Measurements from ENCODE around the gene RIMBP3B.
"Not testable (repeated sequence)": the region's sequence is repeated elsewhere in the genome, so short reads cannot be mapped to it uniquely, and the experiment has no call there.

Gene RIMBP3B

DNA sequence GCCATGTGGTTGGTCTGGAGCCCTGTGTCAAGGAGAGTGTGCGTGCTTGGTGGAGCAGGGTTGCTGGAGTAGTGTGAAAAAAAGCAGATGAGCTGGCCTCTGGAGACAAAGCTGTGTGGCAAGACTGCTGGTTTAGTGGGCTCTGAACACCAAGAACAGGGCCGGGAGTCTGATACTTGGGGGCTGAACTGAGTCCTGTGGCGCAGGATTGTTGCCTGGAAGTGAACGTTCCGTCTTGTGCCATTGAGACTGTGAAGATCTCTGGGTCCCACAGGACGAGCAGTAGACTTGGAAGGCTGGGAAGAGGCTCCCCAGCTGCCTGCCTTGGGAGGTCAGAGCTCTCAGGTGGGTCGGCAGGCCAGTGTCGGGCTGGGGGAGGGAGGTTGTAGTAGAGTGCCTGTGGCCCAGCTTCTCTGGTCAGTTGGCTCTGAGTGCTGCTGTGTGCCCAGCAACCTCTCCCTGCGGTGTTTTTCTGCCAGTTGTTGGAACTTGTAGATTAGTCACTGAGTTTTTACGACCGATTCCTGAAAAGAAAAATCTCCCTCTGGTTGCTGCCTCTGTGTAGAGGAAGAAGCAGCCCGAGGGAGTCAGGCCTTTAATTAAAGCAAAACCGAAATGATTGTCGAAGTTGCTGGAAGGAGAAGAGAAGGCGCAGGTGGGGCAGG, 35.6 kb downstream of the RIMBP3B start:
- not testable (repeated sequence) for DNase-seq

GRCh38 chr22:21420180-21420763, 36.7 kb downstream of the RIMBP3B start:
- not testable (repeated sequence) for DNase-seq

DNA sequence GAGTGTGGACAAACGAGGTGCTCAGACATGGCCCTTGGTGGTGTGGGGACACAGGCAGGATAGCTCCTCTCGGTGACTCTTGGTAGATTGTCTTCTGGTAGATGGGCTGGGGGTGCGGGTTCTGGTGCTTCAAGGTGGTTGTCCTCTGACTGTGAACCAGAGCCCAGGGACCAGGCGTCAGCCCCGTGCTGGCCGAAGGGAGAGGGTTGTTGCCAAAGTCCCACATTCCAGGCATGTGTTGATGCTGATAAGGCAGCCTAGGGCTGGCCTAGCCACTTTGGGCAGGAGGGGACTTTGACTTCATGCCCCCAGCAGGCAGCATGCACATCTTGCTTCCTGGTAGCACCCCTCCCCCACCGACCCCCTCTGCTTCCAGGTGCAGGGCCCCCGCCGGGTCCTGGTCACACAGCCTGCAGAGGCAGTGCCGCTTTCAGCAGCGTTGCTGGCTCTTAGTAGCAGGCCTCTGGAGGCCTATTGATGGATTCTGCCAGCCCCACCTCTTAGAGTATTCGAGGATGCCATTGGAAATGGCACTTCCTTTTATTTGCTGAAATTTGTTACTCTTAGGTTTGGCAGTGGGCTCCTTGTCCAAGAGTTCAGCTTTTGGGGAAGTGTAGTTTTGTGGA, 40.6 kb downstream of the RIMBP3B start:
- not testable (repeated sequence) for DNase-seq

GRCh38 chr22:21434378-21435233, 51.1 kb downstream of the RIMBP3B start:
- not testable (repeated sequence) for DNase-seq

- DNase-seq, result not testable (repeated sequence)
Observed at GRCh38 chr22:21435998-21436810, 52.7 kb downstream of the RIMBP3B start.

DNA sequence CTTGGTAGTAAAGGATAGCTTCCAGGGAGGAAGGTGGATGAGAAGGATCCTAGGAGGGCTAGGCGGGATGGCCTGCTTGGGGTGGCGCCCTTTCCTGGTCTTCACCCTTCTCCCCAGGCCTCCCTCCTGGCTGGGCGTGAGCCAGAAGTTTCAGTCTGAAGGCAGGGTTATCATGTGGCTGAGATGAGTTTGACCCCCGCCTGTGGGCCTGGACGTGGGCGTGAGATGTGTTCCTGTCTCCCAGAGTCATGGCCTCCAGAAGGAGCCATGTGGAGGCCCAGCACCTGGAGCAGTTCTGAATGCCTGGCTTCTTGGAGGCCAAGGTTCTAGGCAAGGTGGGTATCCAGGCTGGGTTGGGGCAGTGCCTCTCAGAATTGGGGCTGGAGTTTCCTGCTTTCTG, 54.5 kb downstream of the RIMBP3B start:
- not testable (repeated sequence) for DNase-seq
